SU-DHL-6 (cell line): ENCODE measurements around the gene MIEF1.

Source experiments
- CTCF ChIP-seq: fragments of 200-600 bp; sonication (generic); IDR thresholded peaks from one replicate; pipeline ENCODE4 v1.5.1; 2017; ENCODE audit warnings: antibody characterized with exemption, mild to moderate bottlenecking, low read length, moderate library complexity; ENCODE audit not compliant: insufficient read depth, poor library complexity, severe bottlenecking
- EZH2phosphoT487 ChIP-seq: fragments of 200-600 bp; sonication (generic), shearing (Covaris generic); conservative IDR thresholded peaks from 2 replicates; pipeline ENCODE4 v1.6.1; 2018; ENCODE audit warnings: mild to moderate bottlenecking, antibody characterized with exemption, low read length, moderate library complexity, mixed read lengths

DNA sequence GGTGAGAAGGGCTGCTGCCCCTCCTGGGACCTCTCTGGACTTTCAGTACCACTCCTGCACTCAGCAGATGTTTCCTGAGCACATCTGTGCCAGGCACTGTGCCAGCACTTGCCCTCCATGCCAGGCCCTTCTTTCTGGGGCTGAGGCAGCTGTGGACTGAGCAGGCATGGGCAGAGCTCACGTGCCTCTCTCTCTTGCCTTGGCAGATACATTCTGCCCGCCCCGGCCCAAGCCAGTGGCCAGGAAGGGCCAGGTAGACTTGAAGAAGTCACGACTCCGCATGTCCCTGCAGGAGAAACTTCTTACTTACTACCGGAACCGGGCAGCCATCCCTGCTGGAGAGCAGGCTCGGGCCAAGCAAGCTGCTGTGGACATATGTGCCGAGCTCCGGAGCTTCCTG is 9.9 kb downstream of the MIEF1 start:
- TF ChIP-seq CTCF (no peak), EZH2phosphoT487 (no peak)
